Skeletal muscle satellite cell (primary cell): ENCODE data around the gene ATN1. TPM values are rescaled to one million over a fixed set of nuclear protein-coding genes. Genes with fewer than 3 reads are reported as not detected.

ENCODE experiments used
- H3K27me3 ChIP-seq: 2 replicates; pipeline ENCODE4 v1.7.0; 2013; ENCODE audit warnings: low read length; ENCODE audit not compliant: control insufficient read depth, insufficient read depth
- H3K36me3 ChIP-seq: 2 replicates; pipeline ENCODE4 v1.7.0; 2013; ENCODE audit warnings: mild to moderate bottlenecking, control low read depth, low read length; ENCODE audit not compliant: insufficient read depth
- H3K4me1 ChIP-seq: 2 replicates; pipeline ENCODE4 v1.7.0; 2013; ENCODE audit warnings: low read length; ENCODE audit not compliant: control insufficient read depth, insufficient read depth
- H3K4me2 ChIP-seq: 2 replicates; pipeline ENCODE4 v1.7.0; 2013; ENCODE audit warnings: mild to moderate bottlenecking, low read length
- H3K4me3 ChIP-seq: 2 replicates; pipeline ENCODE4 v1.7.0; 2013; ENCODE audit warnings: low read length
- H3K9ac ChIP-seq: 2 replicates; pipeline ENCODE4 v1.7.0; 2013; ENCODE audit warnings: mild to moderate bottlenecking, low read depth, low read length, moderate library complexity
- H3K9me3 ChIP-seq: replicated peaks from 2 replicates; pipeline ENCODE4 v1.7.0; 2013; ENCODE audit warnings: mild to moderate bottlenecking, control low read depth, low read length
- small RNA-seq: library from RNA; depleted of rRNA; stranded (forward); fragments of <200 nt; gene quantifications from one replicate; pipeline ENCODE3, GENCODE V24; 2012

The ATN1 gene

DNA sequence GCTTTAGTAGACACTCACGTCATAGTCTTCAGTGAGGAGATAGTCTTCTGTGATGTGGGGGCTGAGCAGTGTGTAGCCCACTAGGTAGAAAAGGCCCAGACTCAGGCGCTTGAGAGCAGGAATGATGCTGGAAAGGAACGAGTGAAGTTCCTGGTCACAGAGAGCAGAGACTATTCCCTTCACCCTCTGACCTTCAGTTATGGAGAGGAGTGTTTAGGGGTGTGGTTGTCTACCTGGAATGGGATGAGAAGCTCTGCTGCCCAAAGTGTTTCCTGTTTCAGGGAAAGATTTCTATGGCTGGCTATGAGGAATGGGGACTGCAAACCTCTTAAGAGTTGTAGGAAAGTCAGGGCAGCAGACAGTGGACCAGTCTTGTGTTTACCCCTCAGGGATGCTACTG is 51.7 kb downstream of the ATN1 start:
- Histone ChIP-seq H3K36me3 (peaks cover 59% of the 10 kb centered on the region), H3K4me2 (no peak overlapping the region)

DNA sequence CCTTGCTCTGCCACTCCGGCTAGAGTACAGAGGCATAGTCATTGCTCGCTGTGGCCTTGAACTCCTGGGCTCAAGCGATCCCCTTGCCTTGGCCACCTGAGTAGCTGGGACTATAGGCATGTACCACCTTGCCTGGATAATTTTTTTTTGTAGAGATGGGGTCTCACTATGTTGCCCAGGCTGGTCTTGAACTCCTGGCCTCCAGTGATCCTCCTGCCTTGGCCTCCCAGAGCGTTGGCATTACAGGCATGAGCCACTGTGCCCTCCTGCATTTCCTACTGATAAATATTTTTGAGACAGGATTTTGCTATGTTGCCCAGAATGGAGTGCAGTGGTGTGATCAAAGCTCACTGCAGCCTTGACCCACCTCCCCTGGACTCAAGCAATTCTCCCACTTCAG is 52.3 kb downstream of the ATN1 start:
- no peaks in the 10 kb centered on the region for H3K4me1 ChIP-seq

More for the DNA sequence above, 51.7 kb downstream of the ATN1 start:
- Histone ChIP-seq H3K4me3 (no peak overlapping the region), H3K9me3 (no peaks in the 10 kb centered on the region), H3K9ac (no peak overlapping the region), H3K4me1 (no peaks in the 10 kb centered on the region), H3K27me3 (no peaks in the 10 kb centered on the region)

GRCh38 chr12:6980740-6981139 is 53.0 kb downstream of the ATN1 start:
- Histone ChIP-seq H3K9me3 (no peaks in the 10 kb centered on the region), H3K4me2 (no peak overlapping the region), H3K4me3 (no peak overlapping the region), H3K9ac (no peak overlapping the region), H3K36me3 (peaks cover 47% of the 10 kb centered on the region), H3K27me3 (no peaks in the 10 kb centered on the region), H3K4me1 (no peaks in the 10 kb centered on the region)

More for the DNA sequence above, 52.3 kb downstream of the ATN1 start:
- H3K36me3 ChIP-seq, result peaks cover 54% of the 10 kb centered on the region
- H3K9me3 ChIP-seq, result no peaks in the 10 kb centered on the region
- H3K9ac ChIP-seq, result no peak overlapping the region
- H3K4me2 ChIP-seq, result no peak overlapping the region
- H3K27me3 ChIP-seq, result no peaks in the 10 kb centered on the region
- no peak overlapping the region for H3K4me3 ChIP-seq

DNA sequence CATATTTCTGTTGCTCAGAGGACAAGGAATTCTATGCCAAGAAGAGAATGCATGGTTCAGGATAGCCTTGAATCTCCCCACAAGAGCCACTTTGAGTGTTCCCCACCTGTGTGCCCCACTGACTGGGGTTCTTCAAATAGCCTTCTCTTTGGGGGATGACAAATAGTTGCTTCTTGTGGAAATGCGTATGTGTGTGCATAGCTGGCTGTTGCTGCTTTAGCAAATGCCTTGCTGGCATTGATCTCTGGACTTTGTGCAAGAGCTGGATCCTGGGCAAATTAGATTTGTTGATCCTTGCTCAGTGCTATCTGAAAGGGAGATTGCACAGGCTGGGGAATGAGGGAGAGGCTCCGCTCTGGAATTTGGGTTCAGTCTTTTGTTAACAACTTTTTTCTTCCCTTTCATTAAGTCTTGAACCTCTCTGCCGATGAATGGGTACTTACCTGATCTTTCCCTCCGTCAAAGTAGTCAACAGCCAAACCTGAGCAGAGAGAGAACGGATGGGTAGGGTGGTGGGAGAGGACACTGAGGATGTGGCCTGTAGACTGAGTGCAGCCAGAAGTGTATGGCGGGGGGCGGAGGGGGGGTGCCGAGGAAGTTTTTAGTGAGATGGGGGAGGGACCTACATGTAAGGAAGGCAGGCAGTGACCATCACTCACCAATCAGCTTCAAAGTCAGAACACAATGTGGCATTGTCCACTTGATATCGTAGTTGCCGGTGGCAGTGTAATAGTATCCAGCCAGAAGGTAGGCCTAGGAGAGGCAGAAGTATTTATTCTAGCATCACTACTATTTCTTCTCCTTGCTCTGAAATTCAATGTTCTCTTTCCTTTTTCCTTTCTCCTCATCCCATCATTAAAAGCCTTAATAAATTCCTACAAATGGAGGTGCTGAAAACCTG is 53.6 kb downstream of the ATN1 start:
- Histone ChIP-seq H3K27me3 (no peaks in the 10 kb centered on the region), H3K9ac (no peak overlapping the region), H3K4me2 (no peak overlapping the region), H3K4me3 (no peak overlapping the region), H3K36me3 (peaks cover 41% of the 10 kb centered on the region), H3K4me1 (no peaks in the 10 kb centered on the region), H3K9me3 (no peaks in the 10 kb centered on the region)

DNA sequence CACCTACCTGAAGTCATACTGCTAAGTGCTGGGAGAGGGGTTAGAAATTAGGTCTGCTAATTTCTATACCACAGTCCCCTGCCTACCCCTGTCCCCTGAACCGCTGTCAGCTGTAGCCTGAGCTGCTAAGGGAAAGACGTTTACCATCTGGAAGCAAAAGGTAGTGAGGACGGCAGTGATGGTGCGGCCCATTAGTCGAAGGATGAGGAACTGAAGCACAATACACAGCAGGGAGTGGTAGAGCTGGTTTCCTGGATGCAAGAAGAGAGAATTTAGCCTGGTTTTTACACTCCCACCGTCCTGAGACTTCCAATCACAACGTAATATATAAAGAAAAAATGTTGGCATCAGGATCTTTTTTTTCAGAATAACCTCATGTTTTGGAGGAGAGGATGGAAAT is 54.8 kb downstream of the ATN1 start:
- H3K4me2 ChIP-seq, result no peak overlapping the region
- peaks cover 31% of the 10 kb centered on the region for H3K36me3 ChIP-seq
- no peak overlapping the region for H3K9ac ChIP-seq

DNA sequence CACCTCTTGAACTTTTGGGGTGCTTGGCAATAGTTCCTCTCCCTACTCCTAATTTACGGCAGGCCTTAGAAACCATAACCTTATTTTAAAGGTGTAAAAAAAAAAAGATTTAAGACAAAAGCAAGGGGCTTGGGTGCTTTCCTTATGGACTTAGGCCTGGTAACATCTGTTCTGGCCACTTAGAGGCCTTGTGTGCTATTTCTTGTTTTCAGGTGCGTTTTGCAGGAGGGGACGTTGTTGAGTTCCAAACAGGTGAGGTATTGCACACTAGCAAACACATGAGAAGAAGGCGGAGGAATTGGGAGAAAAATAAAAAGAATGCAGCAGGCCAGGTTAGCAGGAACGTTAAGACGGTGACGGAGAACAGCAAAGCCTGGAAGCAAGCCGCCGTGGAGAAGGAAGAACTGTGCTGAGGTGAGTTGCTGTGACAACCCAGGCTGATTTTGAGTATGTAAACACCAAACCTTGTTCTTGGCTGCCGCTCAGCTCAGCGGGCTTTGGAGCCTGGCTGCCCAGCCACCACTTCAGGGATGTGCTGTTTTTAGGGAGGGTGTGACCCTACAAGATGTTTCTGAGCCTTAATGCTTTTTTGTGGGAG is 60.3 kb downstream of the ATN1 start:
- no peak overlapping the region for H3K9ac ChIP-seq
- H3K4me3 ChIP-seq, result no peak overlapping the region
- H3K4me2 ChIP-seq, result no peak overlapping the region
- H3K9me3 ChIP-seq, result no peaks in the 10 kb centered on the region
- no peaks in the 10 kb centered on the region for H3K27me3 ChIP-seq
- no peaks in the 10 kb centered on the region for H3K4me1 ChIP-seq
- H3K36me3 ChIP-seq, result peaks cover 26% of the 10 kb centered on the region

More for the DNA sequence above, 54.8 kb downstream of the ATN1 start:
- H3K4me3 ChIP-seq, result no peak overlapping the region
- H3K27me3 ChIP-seq, result no peaks in the 10 kb centered on the region
- H3K4me1 ChIP-seq, result no peaks in the 10 kb centered on the region
- H3K9me3 ChIP-seq, result no peaks in the 10 kb centered on the region

Small RNAs within 50 kb of the gene (small RNA-seq; reads per million reads assigned to genes)
- gene MIR141 (4.3 reads per million, percentile 83 among the genes with 10 or more reads in this experiment), gene MIR200C (7.3 reads per million, percentile 89 among the genes with 10 or more reads in this experiment), gene RNU7-1 (not detected), gene SCARNA12 (5.5 reads per million, percentile 86 among the genes with 10 or more reads in this experiment)
